GM18502 (cell line): ENCODE results near the gene AHNAK.

Experiments used
- ATAC-seq: cut with Tn5 transposase; IDR thresholded peaks from one replicate; pipeline ENCODE4 v1.9.1; 2021; ENCODE audit warnings: mild to moderate bottlenecking; ENCODE audit not compliant: unreplicated experiment, poor library complexity

Gene AHNAK

DNA sequence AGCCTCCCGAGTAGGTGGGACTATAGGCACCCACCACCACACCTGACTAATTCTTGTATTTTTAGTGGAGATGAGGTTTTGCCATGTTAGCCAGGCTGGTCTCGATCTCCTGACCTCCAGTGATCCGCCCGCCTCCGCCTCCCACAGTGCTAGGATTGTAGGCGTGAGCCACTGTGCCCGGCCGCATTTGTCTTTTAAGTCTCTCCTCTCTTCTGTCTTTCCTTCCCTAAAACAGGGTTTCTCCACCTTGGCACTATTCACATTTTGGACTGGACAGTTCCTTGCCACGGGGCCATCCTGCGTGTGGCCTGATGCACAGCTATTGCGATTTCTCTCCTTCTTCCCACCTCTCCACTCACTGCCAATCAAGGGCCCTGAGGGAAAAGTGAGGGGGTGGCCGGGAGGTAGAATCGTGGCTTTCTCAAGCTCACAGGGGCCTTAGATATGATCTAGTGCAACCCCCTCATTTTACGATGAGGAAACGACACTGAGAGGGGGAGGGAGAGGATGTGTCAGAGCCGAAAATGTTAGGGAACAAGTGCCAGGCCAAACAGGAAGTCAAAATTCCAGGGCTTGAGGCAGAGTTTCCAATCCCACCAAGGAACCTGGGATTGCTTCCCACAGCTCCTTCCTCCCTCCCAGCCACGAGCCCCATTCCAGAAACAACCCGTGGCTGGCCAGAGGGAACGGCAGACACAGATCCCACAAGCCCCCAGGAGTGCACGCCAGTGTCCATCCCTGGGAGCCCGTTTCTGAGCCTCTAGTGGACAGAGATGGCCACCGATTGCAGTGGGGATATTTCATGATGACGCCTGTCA lies 106.6 kb downstream of the AHNAK start:
- ATAC-seq, result no peak

DNA sequence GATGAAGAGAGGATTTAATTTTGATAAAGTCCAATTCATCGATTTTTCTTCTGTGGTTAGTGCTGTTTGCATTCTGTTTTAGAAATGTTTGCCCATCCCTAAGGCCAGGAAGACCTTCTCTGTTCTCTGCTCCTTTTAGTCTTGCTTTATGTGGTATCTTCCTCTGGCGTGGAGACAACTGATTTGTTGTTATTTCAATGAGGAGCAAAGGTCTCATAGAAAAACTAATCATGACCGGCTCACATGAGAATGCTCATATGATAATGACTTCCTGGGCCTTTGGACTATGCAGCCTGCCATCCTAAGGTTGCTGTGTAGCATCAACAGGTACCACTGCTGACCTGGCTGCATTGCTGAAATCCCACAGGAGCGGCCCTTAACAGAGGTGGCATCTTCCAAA lies 108.0 kb downstream of the AHNAK start:
- no peak for ATAC-seq

GRCh38 chr11:62437616-62438015 lies 109.0 kb downstream of the AHNAK start:
- no peak for ATAC-seq

DNA sequence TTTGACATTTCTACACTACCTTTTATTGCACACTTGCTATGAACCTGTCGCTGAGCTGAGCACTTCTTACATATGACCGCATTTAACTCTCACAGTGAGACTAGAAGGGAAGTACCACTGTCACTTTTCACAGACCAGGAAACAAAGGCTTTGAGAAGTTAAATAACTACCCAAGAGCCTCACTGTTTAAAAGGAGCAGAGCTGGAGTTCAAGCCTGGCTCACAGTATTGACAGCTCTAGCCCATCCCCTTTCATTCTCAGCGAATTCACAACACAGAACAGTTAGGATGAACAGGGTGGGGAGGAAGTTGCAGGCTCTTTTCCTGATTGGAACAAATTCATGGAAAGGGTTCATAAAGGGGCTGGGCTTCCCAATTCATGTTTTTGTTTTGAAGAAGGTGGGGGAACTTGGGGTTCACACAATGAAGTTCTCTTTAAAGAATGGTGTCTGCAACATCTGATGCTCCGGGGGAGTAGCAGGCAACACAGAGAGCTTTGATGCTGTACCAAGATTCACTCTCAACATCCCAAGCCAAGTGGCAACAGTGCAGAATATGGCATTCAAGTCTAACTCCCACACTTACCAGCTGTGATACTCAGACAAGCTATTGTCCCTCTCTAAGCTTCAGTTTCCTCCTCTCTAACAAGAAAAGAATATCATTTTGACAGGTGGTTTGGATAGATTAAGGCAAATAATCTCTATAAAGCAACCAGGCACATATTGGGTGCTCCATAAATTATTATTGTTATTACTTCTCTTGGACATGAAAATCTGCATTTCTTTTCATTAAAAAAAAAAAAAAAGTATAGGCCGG lies 110.6 kb downstream of the AHNAK start:
- no peak for ATAC-seq

DNA sequence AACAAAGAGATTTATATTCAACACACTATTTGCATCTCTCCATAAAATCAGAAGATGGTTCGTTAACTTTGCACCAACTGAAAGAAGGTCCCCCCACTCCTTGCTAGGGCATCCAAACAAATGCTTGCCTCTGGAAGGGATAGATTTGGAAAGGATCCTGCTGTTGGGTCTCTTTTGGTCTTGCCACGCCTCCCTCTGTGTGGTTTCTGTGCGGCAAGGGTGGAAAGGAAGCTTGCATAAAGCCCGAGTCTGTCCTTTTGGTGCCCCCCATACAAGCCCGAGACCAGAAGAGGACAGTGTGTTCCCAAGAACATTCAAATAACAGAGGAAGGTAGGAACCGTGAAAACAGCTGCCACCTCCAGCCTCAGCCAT lies 112.7 kb downstream of the AHNAK start:
- no peak for ATAC-seq

DNA sequence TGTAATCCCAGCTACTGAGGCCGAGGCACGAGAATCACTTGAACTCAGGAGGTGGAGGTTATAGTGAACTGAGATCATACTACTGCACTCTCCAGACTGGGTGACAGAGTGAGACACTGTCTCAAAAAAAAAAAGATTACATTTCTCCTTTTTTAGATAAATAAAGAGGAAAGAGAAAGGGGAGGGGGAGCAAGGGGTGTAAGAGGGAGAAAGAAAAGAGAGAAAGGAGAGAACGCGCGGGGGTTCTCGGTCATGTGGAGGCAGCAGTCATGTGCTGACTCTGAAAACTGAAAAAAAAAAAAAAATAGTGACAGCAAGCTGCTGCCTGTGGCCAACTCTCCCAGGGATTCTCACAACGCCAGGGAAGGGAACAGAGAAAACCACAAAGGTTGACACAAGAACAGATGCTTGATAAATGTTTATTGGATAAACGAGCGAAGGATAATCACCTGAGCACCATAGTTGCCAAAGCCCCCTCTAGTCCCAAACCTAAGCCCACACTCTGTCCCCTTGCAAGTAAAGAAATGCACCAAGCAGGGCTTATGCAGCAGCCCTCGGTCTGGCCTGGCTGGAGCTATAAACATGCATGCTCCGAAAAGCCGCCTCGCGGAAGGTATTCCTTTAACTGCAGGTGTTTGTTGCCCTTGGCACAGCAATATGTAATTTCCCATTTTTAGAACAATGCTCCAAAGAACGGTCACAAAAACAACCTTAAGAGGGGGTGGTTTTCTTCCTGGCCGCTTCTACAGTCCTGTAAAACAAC lies 113.3 kb downstream of the AHNAK start:
- no peak for ATAC-seq

DNA sequence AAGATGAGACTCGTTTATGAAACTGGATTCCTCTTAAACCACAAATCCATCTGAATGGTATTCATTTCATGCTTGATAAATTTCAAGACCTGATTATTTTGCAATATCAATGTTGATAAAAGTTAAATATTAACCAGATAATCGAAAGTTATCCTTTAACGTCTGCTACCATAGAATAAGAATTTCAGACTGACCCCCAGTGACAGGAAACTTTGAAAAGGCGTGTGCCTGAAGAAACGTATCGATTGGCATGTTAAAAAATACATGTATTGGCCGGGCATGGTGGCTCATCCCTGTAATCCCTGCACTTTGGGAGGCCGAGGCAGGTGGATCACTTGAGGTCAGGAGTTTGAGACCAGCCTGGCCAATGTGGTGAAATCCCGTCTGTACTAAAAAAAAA lies 113.9 kb downstream of the AHNAK start:
- ATAC-seq, result no peak

DNA sequence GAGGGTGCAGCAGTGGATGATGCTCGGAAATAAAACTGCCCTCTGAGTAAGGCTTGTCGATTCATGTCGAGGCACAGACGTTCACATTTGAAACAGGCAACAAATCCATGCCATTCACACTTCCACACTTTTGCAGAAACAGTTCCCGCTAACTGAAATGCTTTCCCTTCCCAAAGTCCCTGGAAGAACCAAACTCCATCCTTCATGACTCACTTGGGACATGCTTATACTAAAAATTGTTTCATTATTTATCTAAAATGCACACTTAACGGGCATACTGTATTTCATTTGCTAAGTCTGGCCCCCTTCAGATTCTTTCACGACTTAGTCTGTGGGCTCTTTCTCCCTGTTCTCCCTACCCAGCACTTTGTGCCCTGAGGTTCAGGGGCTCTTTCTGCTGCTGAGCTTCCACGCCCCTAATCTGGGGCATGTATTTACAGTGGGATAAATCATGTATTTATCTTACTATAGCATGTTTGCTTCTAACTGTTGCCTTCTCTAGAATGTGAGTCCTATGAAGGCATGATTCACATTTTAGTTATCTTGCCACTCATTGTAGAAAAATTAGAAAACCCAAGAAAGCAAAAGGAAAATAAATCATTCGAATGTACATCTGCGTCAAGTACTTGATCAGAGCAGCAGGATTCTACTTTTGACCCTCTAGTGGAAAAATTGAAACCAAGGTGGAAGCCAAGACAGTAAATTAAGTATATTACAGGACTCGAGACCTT lies 115.3 kb downstream of the AHNAK start:
- ATAC-seq, result no peak

GRCh38 chr11:62430425-62430824 lies 116.2 kb downstream of the AHNAK start:
- no peak for ATAC-seq

DNA sequence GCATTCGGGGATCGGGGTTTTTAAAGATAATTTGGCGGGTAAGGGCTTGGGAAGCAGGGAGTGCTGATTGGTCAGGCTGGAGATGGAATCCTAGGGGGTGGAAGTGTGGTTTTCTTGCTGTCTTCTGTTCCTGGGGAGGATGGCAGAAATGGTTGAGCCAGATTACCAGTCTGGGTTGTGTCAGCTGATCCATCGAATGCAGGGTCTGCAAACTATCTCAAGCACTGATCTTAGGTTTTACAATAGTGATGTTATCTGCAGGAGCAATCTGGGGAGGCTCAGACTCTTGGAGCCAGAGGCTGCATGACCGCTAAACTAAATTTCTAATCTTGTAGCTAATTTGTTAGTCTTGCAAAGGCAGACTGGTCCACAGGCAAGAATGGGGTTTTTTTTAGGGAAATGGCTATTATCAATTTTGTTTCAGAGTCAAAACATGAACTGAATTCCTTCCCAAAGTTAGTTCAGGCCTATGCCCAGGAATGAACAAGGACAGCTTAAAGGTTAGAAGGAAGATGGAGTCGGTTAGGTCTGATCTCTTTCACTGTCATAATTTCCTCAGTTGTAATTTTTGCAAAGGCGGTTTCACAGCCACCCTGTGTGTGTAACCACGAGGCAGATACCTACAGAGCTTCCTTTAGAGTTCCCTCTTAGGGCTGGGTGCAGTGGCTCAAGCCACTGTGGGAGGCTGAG lies 117.6 kb downstream of the AHNAK start:
- ATAC-seq, result no peak

- no peak for ATAC-seq
Observed at GRCh38 chr11:62427630-62428233, 118.9 kb downstream of the AHNAK start.

DNA sequence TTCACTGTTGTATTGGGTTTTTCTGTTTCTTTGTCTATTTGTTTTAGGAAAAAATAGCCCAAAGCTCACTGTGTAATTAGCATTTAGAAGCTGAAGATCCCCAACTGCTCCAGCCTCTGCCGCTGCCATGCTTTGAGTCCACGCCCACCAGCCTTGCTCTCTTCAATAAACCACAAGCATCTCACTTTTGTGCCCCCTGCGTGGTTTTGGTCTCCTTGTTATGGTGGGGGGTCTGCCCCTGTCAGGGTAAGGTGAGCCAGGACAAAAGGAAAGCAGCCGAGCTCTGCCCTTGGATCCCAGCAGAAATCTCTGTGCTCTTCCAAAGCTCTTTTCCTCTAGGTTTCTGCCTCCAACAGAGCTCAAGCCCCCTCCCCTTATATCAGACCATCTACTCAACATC lies 123.6 kb downstream of the AHNAK start:
- ATAC-seq, result no peak

GRCh38 chr11:62421996-62422395 lies 124.6 kb downstream of the AHNAK start:
- ATAC-seq, result no peak

GRCh38 chr11:62420882-62421281 lies 125.7 kb downstream of the AHNAK start:
- ATAC-seq, result no peak

DNA sequence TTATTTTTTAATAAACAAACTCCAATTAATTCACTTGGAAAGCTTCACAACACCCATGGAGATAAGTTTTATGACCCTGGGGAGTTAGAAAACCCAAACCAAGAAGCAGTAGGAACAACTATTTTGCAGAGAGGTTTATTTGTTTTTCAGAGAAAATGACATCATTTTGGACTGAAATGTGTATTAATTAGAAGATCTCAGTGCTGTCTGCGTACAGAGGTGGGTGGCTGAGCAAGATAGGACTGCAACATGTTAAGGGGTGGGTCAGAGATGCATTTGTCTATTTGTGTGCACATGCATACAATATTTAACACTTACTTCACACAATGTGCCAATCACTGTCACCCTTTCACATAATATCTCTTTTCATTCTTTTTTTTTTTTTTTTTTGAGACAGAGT lies 126.7 kb downstream of the AHNAK start:
- no peak for ATAC-seq

DNA sequence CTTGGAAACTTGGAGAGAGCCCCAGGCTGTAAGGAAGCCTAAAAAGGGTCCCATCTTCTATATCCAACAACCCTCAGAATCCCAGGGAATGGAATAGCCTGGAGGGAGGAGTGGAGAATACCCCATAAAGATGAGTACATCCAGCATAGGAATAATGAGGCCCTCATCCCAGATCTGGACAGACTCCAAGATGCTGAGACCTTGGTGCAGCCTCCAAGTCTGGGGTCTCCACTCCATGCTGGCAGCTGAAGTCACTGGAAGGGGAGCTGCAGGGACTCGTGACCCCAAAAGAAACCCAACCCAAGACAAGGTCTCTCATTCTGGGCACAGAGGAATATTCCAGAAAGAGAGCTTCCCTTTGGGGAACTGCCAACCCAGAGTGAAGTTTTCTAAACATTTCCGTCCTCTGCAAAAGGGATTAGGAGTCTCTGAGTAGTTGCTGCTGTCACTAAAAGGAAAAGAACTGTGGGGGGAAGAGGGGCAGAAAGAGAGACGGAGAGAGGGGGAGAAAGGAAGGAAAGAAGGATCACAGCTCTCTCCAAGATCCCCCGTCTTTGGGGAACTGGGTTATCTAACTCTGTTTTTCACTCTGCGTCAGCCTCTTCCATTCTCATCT lies 127.2 kb downstream of the AHNAK start:
- no peak for ATAC-seq

DNA sequence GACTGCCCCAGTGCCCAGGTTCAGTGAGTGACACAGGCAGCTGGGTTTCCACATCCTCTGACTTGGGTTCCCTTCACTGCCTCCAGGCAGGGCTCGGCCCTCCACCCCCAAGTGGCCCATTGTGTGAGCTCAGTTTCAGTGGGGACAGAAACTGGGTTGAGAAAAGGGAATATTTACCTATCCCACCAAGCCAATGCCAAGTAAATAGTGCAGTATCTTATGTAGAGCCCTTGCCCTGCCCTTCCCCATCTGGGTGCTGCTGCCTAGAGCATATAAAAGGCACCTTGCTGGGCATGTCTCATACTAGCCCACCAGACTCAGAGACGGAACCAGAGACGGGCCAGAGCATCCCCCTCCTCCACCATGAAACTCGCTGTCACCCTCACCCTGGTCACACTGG lies 127.9 kb downstream of the AHNAK start, which contains the start of gene SCGB1A1:
Gene SCGB1A1, plus strand, starts transcription at position 301 of the 400 bp plus-strand sequence. Its CDS starts 63 bp downstream, at position 364.
- ATAC-seq, result no peak

DNA sequence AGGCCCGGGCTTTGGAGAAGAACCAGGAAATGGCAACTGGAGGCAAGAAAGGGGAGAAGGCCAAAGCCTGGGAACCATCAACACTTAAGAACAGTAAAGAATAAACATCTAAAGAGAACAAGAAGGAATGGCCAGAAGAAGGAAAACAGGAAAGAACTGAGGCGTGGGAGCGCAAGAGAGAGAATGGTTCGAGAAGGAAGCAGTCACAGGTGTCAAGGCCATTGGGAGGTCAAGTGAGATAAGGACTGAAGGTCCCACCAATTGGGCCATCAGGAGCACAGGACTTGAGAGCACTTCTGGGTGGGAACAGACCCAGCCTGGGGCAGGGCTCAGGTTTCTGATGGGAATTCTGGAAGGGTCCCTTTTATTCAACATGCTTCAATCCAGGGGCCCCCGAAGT lies 128.5 kb downstream of the AHNAK start:
- ATAC-seq, result no peak

DNA sequence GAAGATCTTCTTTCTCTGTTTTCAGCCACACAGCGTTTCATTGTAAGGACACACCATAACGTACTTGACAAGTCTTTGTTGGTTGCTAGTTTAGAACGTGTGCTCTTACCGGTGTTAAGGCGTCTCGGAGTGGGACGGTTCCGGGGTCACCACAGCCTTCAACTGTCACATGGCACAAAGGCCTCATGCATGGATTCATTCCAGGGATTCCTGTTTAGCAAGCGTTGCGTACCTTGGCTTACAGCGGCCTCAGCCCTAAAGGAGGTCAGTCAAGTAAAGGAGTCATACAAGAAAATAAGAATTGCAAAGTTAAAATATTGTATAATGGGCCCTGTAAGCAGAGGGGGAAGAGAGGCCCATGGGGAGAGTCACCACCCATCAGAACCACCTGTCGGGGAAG lies 130.0 kb downstream of the AHNAK start:
- ATAC-seq, result no peak
